ENCODE data around the gene MMAB.

MMAB gene

DNA sequence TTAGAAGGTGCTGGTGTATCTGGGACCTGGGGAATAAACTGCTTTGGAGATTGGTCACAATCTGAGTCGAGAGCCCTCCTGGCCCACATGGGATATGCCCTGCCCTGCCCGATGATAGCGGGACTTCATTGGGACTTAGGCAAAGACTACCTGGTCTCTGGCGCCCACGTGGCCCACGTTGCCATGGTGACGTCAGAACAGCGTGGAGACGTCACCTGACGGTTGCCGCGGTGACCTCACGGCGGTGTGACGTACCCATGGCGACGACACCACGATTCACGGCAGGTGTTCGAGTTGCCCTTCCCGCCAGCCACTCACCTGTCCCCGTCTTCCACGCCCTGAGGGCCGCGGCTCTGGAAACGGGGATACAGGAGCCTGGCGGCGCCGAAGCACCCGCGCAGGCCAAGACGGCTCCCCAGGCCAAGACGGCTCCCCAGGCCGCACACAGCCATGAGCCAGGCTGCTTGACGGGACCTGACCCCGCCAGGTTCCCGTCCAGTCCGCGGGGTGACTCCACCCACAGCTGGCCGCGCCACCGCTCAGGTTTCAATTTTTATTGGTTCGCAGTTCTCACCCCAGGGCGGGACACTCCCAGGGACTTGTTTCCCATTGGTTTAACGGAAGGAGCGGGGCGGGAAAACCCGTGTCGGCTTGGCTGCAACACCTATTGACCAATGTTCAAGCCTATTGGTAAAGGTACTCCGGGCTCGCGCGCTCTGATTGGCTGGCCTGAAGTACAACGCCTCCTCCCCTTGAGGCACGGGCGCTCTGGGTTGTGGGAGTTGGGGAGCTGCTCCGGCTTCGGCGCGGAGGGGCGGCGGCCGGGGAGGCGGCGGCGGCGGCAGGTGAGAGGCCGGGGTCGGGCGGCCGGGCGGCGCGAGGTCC is at the start of gene MMAB, which contains the start of gene MVK:
MMAB (minus strand) TSS at position 476 of the 885 bp plus-strand sequence; CDS start at position 452, 24 bp downstream.
MVK (plus strand) TSS at position 766 of the 885 bp plus-strand sequence. CDS start 1,029 bp downstream, outside the sequence.
- in situ Hi-C loops (cut with MboI; ENCODE audit: low sequenced_read_pairs), result no loop called here

DNA sequence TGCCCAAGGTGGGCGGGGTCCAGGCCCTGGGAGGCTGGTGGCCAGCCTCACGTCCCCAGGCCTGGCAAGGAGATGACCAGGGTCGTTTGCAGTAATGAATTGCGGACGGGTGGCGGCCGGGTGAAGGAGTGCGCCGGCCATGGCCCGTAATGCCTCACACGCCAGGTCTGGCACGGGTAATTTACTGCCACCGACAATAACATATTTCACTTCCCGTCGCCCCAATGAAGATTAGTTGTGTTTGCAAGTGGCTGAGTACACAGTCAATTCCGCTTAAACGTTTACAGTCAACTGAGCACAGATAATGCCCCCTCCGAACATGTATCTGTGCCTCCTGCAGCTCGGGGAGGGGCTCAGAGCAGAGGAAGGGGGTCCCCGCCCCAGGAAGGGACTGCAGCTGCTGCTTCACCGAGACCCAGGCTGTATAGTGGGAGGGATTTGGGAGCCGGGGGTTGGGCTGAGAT is 48.6 kb upstream of the MMAB start:
- in situ Hi-C loops (cut with MboI; ENCODE audit: low sequenced_read_pairs), result no loop called here

DNA sequence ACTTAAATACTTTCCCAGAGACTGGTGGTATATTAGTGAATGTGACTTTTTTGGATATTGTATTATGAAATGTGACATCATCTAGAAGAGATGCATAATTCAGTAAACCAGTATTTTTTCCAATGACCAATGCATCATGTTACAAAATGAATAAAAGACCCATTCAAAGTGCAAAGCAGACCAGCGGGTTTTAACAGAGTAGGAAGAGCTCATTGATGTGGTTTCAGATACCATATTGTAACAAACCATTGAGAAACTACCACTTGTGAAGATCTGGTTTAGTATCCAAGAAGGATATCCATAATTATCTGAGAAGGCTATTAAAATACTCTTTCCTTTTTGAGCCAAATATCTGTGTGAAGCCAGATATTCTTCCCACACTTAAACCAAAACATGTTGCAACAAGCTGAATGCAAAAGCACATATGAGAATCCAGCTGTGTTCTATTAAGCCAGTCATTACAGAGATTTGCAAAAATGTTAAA is 47.9 kb upstream of the MMAB start:
- in situ Hi-C loops (cut with MboI; ENCODE audit: low sequenced_read_pairs), result no loop called here

DNA sequence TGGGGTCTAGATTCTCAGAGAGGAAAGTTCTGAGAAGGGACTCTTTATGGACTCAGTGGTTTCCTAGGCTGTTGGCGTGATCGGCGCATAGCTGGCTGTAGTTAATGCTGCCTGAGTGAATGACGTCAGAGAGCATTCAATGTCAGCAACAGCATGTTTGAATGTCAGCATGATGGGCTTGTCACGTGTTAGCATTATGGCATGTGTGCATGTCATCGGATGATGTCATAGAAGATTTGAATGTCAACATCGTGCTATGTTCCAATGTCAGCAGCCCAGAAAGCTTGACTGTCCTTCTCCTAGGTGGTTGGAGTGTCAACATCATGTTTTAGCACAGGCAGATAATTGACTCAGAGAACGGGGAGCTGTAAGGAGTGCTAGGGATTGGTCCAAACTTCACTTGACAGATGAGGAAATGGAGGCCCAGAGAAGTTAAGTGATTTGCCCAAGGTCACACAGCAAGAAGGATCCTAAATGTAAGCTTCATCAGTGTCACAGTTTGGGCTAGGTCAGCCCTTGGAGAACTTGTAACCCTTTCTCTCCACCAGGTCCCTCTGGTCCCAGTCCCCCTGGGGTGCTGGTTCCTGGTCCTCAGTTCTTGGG is 45.8 kb upstream of the MMAB start:
- in situ Hi-C loops (cut with MboI; ENCODE audit: low sequenced_read_pairs), result no loop called here

DNA sequence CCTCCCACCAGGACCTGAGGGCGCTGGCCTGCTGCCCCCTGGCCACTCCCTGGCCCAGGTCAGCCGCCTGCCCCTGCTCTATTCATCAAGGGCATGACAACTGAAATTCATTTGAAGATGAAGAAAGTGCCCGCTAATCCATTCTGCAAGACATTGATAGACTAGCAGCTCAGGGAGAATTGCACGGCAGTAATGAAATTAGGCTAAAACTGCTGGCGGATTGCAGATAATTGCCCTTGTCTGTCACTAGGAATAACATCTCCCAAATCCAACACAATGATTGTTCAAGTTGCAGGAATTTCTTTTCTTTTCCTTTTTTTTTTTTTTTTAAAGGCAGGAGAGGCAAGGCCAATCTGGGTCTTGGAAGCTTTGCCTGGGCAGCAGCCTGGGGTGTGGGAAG is 44.8 kb upstream of the MMAB start:
- in situ Hi-C loops (cut with MboI; ENCODE audit: low sequenced_read_pairs), result no loop called here

DNA sequence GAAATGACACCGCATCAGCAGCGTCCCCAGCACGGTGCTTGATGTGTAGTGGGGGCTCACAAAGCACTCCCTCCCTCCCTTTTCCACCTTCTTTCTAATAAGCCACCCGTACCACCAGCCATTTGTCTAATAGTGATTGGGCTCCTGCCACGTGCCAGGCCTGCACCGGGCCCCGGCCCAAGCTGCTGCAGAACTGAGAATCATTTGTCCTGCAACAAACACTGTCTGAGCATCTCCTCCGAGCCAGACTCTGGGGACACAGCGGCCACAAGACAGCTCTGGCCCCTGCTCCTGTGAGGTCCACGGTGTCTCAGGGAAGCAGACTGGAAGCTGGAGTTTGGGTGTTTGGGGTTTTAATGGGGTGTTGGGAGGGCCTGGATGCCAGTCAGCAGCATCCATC is 44.2 kb upstream of the MMAB start:
- in situ Hi-C loops (cut with MboI; ENCODE audit: low sequenced_read_pairs), result no loop called here

DNA sequence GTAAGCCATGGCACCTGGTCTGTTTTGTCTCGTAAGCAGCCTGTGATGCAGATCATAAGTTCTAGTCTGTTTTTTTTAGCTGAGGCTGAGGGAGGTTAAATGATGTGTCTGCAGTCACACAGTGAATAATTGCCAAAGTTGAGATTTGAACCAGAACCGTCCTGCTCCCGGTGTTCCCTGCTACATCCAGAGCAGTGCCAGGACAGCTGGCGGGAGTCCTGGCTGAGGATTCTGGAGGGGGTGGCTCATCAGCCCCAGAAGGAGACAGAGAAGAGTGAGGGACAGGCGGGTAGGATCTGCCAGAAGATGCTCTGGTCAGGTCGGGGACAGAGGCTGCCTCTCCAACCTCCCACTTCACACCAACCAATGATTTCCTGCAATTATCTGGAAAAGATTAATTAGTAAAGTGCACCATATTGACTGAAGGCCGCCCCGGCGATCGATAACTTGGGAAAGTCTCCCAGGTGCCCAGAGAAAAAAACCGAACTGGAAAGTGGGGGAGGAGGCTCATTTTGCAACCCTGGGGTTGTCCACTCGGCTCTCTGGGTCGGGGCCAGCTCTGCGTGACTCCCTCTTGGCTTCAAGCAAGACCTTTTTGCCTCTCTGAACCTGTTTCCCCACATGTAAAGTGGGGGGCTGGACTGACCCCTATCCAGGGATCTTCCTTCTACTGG is 42.4 kb upstream of the MMAB start:
- in situ Hi-C loops (cut with MboI; ENCODE audit: low sequenced_read_pairs), result no loop called here

DNA sequence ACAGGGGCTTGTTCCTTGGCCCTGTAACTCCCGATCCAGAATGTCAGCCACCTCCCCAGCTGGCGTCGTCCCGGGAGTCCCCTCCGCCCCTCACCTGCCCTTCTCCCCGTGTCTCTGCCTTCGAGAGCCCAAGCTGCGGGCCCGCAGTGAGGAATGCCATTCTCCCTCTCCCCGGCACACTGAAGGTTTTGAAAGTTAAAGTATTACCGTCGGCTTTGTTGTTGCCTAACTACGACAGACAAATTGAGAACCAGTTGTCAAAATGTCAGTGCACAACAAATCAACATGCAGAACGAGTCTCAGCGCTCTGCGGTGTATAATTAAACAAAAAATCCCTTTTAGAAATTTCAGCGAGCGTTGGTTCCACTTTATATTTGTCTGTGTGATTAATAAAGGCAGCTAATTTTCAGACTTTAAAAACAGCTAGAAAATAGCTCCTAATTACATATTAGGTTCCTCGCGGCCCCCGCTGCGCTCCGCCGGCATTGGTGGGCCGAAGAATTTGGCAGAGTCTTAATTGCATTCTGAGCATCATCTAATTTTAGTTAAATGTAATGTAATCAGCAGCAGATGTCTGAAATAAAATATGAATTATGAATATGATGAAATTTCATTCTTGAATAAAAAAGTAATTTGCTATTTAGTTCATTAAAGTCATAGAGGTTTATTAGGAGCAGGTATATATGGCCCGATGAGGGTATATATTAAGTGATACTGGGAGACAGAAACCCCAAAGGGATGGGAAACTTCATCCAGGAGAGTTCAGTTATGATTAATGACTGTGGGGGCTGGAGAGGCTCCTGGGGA is 40.5 kb upstream of the MMAB start:
- in situ Hi-C loops (cut with MboI; ENCODE audit: low sequenced_read_pairs), result no loop called here

DNA sequence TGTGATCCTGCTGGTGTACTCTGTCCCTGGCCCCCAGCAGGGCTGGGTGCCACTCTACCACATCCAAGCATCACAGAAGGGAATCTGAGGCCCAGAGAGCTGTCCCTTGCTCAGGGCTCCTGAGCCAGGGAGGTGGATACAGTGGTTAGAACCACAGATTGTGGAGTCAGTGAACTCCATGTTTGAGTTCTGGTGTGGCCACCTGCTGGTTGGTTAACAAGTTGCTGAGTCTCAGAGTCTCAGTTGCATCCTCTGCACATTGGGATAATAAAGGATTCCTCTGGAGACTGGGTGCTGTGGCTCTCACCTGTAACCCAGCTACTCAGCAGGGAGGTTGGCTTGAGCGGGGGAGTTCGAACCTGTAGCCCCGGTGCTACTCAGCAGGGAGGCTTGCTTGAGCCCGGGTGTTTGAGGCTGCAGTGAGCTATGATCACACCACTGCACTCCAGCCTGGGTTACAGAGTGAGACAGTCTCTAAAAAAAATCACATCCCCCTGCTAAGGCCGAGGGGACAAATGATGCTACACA is 39.7 kb upstream of the MMAB start:
- in situ Hi-C loops (cut with MboI; ENCODE audit: low sequenced_read_pairs), result no loop called here

DNA sequence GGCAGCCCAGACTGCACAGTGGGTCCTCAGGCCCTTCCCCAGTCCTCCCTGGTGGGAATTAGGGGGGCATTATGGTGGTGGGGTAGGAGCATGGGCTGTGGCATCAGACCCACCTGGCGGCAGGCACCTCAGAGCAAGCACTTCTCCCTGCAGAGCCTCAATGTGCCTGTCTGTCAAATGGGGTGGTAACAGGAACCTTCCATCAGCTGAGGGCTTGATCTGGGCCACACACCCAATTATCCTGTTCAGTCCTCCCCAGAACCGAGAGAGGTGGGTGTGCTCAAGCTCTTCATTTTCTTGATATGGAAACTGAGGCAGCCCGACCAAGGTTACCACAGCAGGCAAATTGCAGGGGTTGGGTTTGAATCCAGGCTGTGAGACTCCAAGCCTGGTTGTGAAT is 38.7 kb upstream of the MMAB start:
- in situ Hi-C loops (cut with MboI; ENCODE audit: low sequenced_read_pairs), result no loop called here

DNA sequence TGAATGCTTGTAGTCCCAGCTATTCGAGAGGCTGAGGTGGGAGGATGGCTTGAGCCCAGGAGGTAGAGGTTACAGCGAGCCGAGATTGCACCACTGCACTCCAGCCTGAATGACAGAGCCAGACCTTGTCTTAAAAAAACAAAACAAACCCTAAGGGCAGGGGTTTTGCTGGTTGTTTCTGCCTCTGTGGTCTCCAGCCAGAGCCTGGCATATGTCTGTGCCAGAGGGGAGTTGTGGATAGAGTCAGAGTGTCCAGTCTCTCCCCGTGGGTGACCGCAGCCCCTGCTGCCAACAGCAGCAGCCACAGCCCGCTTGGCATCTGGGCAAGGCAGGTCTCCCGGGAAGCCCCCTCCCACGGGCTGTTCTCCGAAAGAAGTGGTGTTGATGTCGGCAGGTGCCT is 37.9 kb upstream of the MMAB start:
- in situ Hi-C loops (cut with MboI; ENCODE audit: low sequenced_read_pairs), result no loop called here

DNA sequence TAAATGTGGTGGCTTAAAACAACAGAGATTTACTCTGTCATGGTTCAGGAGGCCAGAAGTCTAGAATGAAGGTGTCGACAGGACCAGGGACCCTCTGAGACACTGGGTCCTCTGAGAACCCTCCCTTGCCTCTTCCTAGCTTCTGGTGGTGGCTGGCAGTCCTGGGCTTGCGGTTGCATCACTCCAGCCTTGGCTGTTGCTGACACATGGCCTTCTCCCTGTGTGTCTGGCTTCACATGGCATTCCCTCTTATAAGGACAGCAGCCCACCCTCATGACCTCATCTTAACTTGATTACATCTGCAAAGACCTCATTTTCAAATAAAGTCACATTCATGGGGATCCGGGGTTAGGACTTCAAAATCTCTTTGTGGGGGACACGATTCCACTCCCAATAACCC is 37.2 kb upstream of the MMAB start:
- in situ Hi-C loops (cut with MboI; ENCODE audit: low sequenced_read_pairs), result no loop called here

DNA sequence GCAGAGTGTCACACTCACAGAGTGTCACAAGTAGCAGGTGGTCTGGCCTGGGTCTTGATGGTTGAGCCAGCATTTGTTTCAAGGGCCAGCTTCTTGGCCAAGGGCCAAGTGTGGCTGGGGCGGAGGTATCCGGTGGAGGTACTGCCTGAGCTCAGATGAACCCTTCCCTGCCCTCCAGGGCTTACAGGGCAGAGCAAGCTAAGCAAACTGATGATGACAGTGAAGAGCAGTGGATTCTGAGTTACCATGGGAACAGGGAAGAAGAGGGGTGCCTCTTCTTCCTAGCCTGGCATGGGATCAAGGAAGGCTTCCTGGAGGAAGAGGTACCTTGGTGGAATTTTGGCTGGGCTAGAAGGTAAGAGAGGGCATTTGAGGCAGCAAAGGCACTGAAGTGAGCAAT is 36.0 kb upstream of the MMAB start:
- in situ Hi-C loops (cut with MboI; ENCODE audit: low sequenced_read_pairs), result no loop called here

DNA sequence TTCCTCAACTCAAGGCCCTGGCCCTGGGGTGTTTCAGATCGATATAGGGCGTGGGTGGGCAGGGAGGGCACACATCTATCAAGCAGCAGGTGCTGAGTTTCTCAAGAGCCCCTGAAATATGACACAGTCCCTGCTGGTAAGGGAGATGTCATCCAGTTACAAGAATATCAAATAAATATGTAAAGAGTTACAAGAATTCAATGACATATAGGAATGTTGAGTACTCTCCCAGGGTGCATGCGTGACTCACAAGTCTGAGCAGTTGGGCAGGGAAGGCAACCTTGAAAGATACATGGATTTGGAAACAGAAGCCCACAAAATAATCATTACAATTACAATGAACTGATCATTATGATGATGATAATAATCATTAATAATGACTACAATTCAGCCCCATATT is 35.5 kb upstream of the MMAB start:
- in situ Hi-C loops (cut with MboI; ENCODE audit: low sequenced_read_pairs), result no loop called here

DNA sequence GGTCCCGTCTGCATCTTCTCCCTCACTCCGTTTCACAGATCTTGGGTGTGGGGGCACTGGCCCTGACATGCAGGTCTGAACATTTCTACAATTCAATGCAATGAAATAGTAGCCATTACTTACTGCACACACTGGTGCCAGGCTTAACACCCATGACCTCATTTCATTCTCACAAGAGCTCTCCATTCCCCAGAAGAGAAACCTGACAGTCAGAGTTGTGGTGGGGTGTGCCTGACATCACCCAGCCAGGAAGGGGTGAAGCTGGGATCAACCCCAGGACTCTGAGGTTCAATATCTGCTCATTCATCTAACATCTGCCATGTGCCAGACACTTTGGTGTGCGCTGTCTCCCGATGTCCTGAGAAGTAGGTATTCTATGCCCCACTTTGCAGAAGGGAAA is 35.0 kb upstream of the MMAB start:
- in situ Hi-C loops (cut with MboI; ENCODE audit: low sequenced_read_pairs), result no loop called here

DNA sequence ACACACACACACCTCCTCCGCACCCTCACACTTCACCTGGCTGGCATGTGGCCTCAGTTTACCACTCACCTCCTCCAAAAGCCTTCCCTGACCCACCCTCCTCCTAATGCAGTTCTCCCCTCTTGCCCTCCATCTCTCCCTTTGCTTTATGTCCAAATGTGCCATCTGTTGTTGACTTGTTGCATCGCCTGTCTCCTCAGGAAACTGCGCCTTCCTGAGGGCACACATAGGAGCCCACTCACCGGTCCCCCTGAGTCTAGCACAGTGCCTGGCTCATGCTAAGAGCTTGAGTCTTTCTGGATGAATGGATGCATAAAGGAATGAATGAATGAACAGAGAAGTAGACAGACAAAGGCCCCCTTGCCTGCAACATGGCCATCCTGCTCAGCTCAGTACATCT is 34.3 kb upstream of the MMAB start:
- in situ Hi-C loops (cut with MboI; ENCODE audit: low sequenced_read_pairs), result no loop called here

DNA sequence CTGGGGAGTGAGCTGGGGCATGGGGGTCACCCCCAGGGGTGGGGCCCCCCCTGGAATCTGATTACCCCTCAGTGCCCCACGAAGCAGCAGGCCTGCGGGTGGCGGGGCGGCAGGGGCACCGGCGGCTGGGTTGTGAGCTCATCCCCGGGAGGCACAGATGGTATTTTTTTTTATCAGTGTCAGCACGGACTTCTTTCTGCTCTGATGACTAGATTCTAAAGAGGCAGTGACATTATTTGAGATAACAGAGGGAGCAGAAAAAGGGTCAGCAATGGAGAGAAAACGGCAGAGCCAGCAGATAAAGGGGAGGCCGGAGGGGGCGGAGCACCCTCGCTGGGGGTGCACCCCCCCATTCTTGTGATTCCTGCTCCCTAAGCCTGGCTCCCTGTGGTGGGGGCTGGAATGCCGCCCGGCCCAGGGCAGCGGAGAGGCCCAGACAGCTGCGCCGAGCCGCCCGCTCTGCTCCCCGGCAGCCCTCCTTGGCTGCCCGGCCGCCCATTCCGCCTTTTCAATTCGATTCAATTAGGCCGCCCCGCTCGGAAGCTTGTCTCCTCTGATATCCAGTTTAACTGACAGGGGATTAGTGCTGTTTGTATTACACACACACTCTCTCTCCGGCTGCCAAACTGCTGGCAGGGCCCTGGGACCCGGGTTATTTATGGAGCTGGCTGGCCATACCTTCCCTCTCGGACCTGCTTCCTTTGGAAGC is 33.2 kb upstream of the MMAB start:
- in situ Hi-C loops (cut with MboI; ENCODE audit: low sequenced_read_pairs), result no loop called here

DNA sequence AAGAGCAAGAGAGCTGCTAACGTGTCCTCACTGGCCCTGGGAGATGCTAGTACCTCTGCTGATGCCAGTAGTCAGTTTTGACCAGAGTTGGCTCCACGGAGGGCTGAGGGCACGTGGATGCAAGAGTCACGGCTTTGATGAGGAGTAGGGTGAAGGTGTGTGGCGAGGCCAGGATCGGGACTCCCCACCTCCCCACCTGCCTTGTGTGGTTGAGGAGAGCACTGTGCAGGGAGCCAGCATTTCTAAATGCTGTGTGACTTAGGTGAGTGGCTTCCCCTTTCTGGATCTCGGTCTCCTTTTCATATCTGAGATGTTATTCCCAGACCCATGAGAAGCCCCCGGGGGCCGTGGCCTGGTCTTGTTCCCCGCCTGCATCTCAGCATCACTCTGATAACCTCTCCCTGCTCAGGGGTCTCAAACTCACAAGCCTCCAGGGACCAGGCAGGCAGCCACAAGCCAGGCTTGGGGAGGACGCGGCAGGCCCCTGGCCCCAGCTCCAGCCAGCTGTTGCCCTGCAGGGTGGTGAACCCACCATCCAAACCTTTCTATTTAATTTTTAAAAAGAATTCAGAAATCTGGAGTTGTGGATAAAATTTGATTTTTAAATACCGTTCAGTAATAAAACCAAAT is 32.4 kb upstream of the MMAB start:
- in situ Hi-C loops (cut with MboI; ENCODE audit: low sequenced_read_pairs), result no loop called here

DNA sequence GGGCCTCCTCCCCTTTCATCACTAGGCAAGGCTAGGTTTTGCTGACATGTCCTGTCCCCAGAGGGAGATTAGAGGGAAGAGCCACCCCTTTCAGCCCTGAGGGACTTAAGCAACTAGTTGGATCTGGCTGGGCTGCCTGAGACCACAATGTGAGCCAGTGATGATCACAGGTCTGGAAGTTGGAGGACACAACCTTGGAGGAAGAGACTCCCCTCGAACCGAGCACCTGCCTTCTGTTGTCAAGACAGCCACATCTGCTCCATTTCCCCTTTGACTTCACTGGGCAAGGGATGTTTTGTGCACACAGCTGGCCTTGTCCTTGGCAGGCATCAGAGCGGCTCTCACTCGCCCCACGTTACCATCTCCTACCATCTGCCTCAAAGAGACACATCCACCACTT is 31.7 kb upstream of the MMAB start:
- in situ Hi-C loops (cut with MboI; ENCODE audit: low sequenced_read_pairs), result no loop called here
